Activated CD8-positive, alpha-beta T cell treated with anti-CD3 and anti-CD28 coated beads for 36 hours (primary cell): ENCODE data around the gene MEGF9. TPM values are rescaled to one million over a fixed set of nuclear protein-coding genes. Genes with fewer than 3 reads are reported as not detected.

Source experiments
- ATAC-seq: fragments of 200-7000 bp; cut with Tn5 transposase; one replicate; pipeline ENCODE4 v1.10.0; 2021; ENCODE audit warnings: mild to moderate bottlenecking, moderate library complexity
- CTCF ChIA-PET: fragments of 350-600 bp; sonication (Branson Sonifier 250); formaldehyde crosslinking; loops from one replicate; lab custom pipeline; 2021; ENCODE audit warnings: antibody characterized with exemption; lab: Charles Lee
- POLR2A ChIA-PET: fragments of 350-600 bp; sonication (Branson Sonifier 250); formaldehyde crosslinking; loops from one replicate; lab custom pipeline; 2021; ENCODE audit warnings: antibody characterized with exemption; lab: Charles Lee
- DNase-seq: peaks from one replicate; pipeline ENCODE4 v3.0.0-alpha.2; 2020
- H3K27ac Mint-ChIP-seq: one replicate; pipeline ENCODE4 v1.8.0; 2021; ENCODE audit warnings: mild to moderate bottlenecking, mixed read lengths
- H3K27me3 Mint-ChIP-seq: one replicate; pipeline ENCODE4 v1.8.0; 2021; ENCODE audit warnings: mixed read lengths
- H3K36me3 Mint-ChIP-seq: one replicate; pipeline ENCODE4 v1.8.0; 2021; ENCODE audit warnings: low read depth, mixed read lengths
- H3K4me1 Mint-ChIP-seq: one replicate; pipeline ENCODE4 v1.8.0; 2021; ENCODE audit warnings: low read depth, mixed read lengths
- H3K4me3 Mint-ChIP-seq: one replicate; pipeline ENCODE4 v1.8.0; 2021; ENCODE audit warnings: mild to moderate bottlenecking, moderate library complexity, mixed read lengths
- H3K9me3 Mint-ChIP-seq: one replicate; pipeline ENCODE4 v1.8.0; 2021; ENCODE audit warnings: mixed read lengths
- intact Hi-C: fragments of 100-400 bp; cut with micrococcal nuclease; formaldehyde crosslinking; loops from one replicate; pipeline ENCODE4 v1.10.0; 2022
- total RNA-seq, 2 experiments: library from RNA; stranded (reverse); gene quantifications; one replicate each; pipeline ENCODE4 v1.2.3, GENCODE V29; 2021
- TF ChIP-seq, protein P1 (sequence below): fragments of 200-600 bp; IDR thresholded peaks from one replicate; pipeline ENCODE4 v1.8.0; 2022; ENCODE audit warnings: antibody characterized with exemption, mild to moderate bottlenecking

MEGF9 gene
- total RNA-seq, 2 experiments from 2014 or later: 3.0 to 3.2 TPM

GRCh38 chr9:120714846-120715388 is 647 bp upstream of the MEGF9 start:
- ATAC-seq (no peak), DNase-seq (peak; percentile 9)
- TF ChIP-seq, protein P1, sequence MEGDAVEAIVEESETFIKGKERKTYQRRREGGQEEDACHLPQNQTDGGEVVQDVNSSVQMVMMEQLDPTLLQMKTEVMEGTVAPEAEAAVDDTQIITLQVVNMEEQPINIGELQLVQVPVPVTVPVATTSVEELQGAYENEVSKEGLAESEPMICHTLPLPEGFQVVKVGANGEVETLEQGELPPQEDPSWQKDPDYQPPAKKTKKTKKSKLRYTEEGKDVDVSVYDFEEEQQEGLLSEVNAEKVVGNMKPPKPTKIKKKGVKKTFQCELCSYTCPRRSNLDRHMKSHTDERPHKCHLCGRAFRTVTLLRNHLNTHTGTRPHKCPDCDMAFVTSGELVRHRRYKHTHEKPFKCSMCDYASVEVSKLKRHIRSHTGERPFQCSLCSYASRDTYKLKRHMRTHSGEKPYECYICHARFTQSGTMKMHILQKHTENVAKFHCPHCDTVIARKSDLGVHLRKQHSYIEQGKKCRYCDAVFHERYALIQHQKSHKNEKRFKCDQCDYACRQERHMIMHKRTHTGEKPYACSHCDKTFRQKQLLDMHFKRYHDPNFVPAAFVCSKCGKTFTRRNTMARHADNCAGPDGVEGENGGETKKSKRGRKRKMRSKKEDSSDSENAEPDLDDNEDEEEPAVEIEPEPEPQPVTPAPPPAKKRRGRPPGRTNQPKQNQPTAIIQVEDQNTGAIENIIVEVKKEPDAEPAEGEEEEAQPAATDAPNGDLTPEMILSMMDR: no peak
- no peaks in the 10 kb centered on the region for H3K36me3 Mint-ChIP-seq
- no peaks in the 10 kb centered on the region for H3K9me3 Mint-ChIP-seq
- H3K4me1 Mint-ChIP-seq: peaks cover 29% of the 10 kb centered on the region
- POLR2A ChIA-PET: interaction anchor here (0.8 to 1.2 kb wide), 10 partner anchors 9 to 210 kb away, joined by 3 to 4 read pairs (median 3); no protein-coding TSS in a partner anchor
- H3K4me3 Mint-ChIP-seq: peak overlapping the region; percentile 77
- H3K27me3 Mint-ChIP-seq: no peaks in the 10 kb centered on the region
- CTCF ChIA-PET: interaction anchor here (0.9 to 1.1 kb wide), 2 partner anchors 92 to 95 kb away, joined by 5 to 7 read pairs; no protein-coding TSS in a partner anchor
- H3K27ac Mint-ChIP-seq: no peak overlapping the region
- intact Hi-C loops: no loop called here

DNA sequence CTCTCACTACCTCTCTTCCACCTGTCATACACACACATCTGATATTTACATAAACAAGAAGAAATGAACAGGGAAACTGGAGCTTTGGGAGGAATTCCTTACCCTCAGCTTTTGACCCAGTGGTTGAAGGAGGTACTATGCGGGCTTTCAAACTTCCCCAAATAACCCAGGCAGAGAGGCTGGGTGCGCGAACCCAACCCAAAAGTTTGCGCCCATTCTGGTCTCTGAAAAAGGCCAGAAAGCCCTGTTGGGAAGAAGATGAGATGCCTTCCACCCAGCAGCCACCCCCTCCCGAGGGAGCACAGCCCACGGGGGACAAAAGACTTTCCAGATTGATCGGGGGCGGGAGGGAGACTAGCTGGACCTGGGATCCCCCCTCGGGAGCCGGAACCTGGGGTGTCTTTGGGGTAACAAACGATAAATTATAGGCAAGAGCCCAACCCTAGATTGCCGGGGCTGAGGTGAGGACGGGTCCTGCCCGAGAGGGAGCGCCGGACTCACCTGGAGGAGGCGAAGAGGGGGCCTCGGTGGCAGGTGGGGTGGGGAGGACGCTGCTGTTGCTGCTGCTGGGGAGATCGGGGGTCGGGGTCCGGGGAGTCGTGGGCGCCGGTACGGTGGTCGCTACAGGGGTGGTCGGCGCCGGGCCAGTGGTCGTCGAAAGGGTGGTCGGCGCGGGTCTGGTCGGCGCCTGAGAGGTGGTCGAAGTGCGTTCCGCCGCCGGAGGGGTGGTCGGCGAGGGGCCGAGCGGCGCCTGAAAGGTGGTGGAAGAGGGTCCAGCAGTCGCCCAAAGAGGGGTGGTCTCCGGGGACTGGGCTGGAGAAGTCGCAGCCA is 798 bp downstream of the MEGF9 start:
- intact Hi-C loops: no loop called here
- H3K27ac Mint-ChIP-seq: peak overlapping the region; percentile 66
- H3K9me3 Mint-ChIP-seq: no peaks in the 10 kb centered on the region
- DNase-seq: peak; percentile 26
- H3K27me3 Mint-ChIP-seq: no peaks in the 10 kb centered on the region
- peak overlapping the region; percentile 79 for H3K4me3 Mint-ChIP-seq
- ChIA-PET POLR2A (no interaction called here), CTCF (no interaction called here)
- H3K4me1 Mint-ChIP-seq: peaks cover 31% of the 10 kb centered on the region
- TF ChIP-seq, protein P1: no peak
- no peak for ATAC-seq
- no peaks in the 10 kb centered on the region for H3K36me3 Mint-ChIP-seq

GRCh38 chr9:120712539-120713031 is 1.7 kb downstream of the MEGF9 start:
- H3K4me1 Mint-ChIP-seq: peaks cover 31% of the 10 kb centered on the region
- TF ChIP-seq, protein P1: no peak
- no peaks in the 10 kb centered on the region for H3K36me3 Mint-ChIP-seq
- ATAC-seq: no peak
- H3K27me3 Mint-ChIP-seq: no peaks in the 10 kb centered on the region
- peak overlapping the region; percentile 79 for H3K4me3 Mint-ChIP-seq
- CTCF ChIA-PET: interaction anchor here (1.2 kb wide), 1 partner anchor 43 kb away, joined by 3 read pairs; no protein-coding TSS in a partner anchor
- no peaks in the 10 kb centered on the region for H3K9me3 Mint-ChIP-seq
- DNase-seq: no peak
- intact Hi-C loops: no loop called here
- peak overlapping the region; percentile 66 for H3K27ac Mint-ChIP-seq
- POLR2A ChIA-PET: interaction anchor here (1.1 kb wide), 1 partner anchor 9 kb away, joined by 3 read pairs; no protein-coding TSS in a partner anchor

GRCh38 chr9:120711841-120712538 is 2.3 kb downstream of the MEGF9 start:
- Mint-ChIP-seq H3K27ac (no peak overlapping the region), H3K27me3 (no peaks in the 10 kb centered on the region), H3K36me3 (no peaks in the 10 kb centered on the region), H3K9me3 (no peaks in the 10 kb centered on the region), H3K4me3 (peak overlapping the region; percentile 79), H3K4me1 (peaks cover 31% of the 10 kb centered on the region)
- ChIA-PET POLR2A (interaction anchor here (1.1 kb wide), 1 partner anchor 8 kb away, joined by 3 read pairs; no protein-coding TSS in a partner anchor), CTCF (interaction anchor here (1.2 to 1.6 kb wide), 2 partner anchors 44 to 115 kb away, joined by 3 read pairs; no protein-coding TSS in a partner anchor)
- DNase-seq (peak; percentile 44), ATAC-seq (no peak)
- intact Hi-C loops: no loop called here
- TF ChIP-seq, protein P1: no peak
